HG02884 (cell line): Measurements from ENCODE around the gene NR2F1.
"Not testable (repeated sequence)": the region's sequence is repeated elsewhere in the genome, so short reads cannot be mapped to it uniquely, and the experiment has no call there.

Source experiments
- ATAC-seq: cut with Tn5 transposase; IDR thresholded peaks from one replicate; pipeline ENCODE4 v1.9.1; 2021; ENCODE audit warnings: mild to moderate bottlenecking, moderate library complexity; ENCODE audit not compliant: unreplicated experiment

The NR2F1 gene

DNA sequence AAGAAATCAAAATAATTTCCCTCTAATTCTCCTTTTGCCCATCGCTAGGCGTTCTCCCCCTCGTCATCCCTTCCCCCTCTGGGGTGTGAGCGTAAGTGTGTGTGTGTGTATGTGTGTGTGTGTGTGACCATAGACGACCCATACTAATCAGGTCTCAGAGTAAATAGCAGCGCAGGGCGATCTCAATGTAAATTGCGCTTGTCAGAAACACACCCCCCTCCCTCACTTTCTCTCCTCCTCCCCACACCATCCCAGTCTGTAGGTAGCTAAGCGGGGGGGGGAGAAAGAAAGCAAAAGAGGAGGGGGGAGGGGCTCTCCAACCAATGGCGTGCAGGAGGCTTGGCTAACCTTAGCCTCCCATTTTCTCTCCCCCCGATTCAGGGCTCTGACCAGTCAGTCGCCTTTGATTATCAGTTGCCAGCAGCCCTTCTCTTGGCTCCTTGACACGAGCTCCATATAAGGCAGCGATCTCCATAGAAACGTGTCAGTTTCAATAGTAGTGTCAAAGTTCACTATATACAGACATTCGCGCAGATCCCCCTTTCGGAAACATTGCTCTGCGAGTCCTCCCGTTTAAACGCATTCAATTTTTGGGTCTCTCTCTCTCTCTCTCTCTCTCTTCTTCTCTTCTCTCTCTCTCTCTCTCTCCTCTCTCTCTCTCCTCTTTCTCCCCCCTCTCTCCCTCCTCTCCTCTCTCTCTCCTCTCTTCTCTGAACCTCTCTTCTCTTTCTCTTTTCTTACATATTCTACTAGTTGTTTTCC is at the start of gene NR2F1:
NR2F1 (plus strand) TSS at position 546 of the 762 bp plus-strand sequence. CDS start 1,802 bp downstream, outside the sequence.
- ATAC-seq: no peak

DNA sequence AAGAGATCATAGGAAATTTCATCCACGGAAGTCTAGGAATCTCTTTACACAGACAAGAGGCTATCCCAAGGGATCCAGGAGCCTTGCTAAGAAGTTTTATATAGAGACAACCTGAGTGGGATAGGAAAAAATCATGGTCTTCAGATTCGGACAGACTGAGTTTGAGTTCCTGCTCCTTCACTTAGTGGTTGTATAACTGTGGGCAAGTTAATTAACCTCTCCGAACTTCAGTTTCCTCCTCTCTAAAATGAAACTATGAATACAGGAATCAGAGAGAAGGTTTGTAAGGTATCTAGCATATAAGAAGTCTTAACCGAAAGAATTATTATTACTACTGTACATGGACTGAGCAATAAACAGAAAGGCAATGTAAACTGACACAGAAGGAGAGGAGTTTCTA is 37.1 kb upstream of the NR2F1 start:
- no peak for ATAC-seq

DNA sequence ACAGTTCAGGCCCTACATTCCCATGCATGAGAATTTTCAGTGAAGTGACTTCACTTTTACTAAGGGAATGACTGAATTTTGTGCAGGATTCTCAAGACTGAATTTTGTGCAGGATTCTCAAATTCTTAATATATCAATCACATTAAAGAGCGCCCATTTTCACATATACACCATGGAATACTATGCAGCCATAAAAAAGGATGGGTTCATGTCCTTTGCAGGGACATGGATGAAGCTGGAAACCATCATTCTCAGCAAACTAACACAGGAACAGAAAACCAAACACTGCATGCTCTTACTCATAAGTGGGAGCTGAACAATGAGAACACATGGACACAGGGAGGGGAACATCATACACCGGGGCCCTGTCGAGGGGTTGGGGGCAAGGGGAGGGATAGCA is 33.4 kb upstream of the NR2F1 start:
- not testable (repeated sequence) for ATAC-seq

DNA sequence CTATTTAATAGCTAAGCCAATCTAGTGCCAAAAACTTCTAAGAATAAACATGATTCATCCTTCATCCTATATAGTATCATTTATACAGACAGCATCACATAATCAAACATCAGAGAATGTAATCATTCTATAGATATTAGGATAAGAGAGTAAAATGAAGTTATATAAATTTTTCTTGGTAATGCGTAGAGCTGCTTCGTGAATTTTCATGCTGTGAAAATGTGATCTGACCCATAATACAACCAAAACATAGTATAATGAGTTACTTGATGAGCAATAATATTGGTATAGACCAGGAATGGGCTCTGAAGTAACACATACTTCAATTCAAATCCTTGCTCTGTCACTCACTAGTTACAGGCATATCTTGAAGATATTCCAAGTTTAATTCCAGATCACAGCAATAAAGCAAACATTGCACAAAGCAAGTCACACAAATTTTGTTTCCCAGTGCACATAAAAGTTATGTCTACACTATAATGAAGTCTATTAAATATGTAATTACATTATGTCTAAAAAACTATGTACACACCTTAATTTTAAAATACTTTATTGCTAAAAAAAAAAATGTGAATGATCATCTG is 25.9 kb upstream of the NR2F1 start:
- ATAC-seq: no peak

DNA sequence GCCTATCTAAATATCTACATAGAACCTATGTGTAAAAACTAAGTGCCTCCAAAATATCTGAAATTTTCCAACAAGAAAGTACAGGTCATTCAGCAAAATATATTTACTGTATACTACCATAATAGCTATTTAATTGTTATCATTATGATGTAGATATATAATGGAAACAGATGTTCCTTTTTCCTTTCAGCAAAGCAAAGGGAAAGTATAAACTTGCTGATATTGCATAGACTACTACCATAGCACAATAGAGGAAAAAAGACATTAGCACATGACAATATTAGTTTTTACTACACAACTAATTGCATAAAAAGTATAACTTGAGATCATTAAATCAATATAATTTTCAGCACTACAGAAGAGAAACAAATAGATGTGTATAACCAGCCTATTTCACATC is 16.9 kb upstream of the NR2F1 start:
- no peak for ATAC-seq

DNA sequence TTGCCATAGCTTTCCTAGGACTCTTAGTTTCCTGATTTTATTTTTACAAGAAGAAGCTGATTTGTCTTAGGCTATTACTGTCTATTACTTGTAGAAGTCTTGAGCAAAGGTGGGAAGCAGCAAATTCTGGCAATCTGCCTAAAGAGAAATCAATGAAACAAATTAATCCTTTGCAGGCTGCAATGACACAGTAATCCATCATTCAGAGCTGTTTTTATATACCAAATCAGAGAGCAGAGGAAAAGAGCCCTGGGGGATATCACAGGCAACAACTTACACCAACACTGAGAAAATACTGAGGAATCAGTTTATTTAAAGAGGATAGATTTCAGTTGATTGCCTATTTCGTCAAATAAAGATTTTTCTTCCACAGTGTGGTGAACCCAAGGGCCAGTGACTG is 15.6 kb upstream of the NR2F1 start:
- no peak for ATAC-seq

DNA sequence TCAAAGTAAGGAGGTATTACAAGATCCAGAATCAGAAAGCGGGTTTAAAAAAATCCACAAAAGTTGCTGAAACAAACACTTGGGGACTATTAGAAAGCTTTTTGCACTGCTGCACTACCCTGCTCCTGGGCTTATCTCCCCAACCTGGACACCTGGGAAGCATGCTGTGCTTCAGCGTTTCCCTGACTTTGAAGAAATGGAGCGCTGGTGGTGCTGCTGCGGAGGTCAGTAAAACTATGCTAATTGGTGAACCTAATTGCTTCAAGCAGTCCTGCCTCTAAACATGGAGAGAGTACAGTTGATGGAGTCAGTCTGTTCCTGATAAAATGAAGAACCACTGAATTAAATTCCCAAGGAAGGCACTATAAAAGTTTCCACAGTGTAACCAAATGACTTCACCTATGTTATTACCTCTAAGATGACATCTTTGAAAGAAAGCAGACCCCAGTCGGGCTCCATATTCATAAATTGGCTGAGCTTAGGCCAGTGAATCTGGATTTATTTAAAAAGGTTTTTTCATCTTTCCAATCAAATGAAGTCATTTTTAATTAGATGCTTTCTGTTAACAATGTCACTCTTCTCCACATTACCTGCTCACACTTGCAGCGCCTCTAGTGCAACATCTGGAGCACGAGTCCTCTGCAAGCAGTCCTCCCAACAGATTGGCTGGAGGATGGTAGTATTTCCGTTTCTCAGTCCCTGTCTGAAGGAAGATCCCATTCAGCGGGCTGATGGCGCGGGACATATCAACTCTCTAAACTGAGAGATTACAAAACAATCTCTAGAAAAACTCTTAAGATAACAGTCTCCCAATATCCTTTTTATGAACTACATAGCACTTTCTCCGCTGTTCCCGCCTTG is 13.5 kb upstream of the NR2F1 start:
- ATAC-seq: no peak

DNA sequence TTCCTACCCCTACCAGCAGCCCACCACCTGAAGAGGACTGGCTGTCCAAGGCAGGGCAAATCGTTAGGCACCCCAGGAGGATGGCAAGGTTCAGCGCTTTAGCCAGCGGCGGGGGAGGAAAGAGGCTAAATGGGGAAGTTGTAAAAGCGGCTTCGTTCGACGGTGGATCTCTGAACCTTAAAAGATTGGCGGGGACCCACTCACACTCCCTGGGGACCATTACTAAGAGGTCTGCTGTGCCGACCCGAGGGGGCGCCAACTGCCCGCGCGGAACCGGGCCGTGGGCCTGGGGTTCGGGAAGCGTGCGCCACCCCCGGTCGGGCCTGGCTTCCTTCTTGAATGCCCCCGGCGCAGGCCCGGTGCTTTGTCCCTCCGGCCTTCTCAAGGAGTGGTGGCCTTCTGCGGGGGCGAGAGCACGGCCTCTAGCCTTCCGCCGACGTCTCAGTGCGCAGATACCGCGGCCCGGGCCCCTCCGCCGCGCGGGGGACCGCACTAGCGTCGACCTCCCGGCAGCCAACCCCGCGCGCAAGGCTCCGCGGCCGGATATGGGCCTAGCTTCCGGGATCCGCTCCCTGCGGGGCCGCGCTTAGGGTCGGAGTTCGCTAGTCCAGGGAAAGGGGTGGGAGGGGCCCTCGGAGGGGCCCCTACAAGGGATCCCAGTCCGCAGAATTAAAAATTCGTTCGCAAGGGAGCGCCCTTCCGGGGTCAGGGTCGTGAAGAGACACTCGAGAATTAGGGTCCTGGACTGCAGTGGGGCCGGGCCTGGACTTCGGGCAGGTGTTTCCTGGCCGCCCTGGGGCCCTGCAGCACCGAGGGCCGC is 12.5 kb upstream of the NR2F1 start:
- no peak for ATAC-seq

DNA sequence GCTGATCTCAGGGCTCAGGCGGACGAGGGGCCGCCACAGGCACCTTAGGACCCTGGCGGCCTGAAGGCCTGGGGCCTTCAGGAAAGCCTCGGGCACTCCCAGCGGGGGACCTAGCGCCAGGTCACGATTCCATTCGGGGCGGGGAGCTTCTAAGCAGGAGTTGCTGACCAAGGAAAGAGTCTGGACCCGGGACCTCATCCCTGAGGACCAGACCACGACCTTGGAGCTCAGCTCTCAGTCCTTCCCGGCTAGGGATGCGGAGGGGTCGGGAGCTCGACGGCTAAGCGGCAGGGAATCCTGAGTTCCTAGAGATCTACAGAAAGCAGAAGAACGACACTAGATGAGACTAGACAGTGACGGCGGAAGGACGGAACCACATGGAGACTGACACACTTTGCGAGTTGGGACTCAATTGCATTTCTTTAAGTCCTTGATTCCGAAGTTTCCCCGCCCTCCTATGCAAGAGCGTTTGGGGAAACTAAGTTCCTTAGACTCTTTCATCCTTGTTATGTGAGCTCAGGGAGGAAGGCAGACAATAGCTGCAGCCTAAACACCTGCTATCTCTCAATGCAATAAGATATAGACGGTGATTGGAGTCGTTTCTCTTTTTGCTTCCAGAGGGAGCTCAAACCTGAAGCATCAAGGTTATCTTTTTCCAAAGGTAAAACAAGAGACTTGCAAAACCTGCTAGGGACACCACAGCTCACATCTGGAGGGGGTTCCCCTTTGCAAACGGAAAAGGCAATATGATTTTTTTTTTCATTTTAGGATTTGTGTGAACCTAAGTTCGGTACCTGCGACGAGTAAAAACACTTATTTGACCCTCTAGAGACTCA is 11.7 kb upstream of the NR2F1 start:
- ATAC-seq: no peak

DNA sequence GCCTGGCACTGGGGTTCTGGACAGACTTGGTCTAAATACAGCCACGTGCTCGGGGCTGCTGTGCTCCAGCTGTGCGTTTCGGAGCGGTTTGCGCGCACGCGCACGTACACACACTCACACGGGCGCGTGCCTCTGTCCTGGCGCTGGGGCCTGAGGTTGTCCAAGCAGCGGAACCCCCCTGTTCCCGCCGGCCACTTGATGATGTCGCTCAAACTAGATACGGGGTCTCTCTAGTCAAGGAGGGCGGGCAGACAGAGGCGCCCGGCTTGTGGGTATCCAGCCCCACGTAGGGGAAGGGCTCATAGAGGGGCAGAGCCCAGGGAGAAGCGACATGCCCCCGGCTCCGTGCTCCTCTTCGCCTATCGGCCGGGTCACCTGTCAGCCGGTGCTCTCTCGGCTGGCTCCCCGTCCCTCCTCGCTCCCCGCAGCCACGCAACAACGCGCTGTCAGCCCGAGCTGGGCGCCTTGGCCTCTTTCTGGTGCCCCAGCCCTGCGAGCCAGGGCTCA is 10.9 kb upstream of the NR2F1 start:
- no peak for ATAC-seq

DNA sequence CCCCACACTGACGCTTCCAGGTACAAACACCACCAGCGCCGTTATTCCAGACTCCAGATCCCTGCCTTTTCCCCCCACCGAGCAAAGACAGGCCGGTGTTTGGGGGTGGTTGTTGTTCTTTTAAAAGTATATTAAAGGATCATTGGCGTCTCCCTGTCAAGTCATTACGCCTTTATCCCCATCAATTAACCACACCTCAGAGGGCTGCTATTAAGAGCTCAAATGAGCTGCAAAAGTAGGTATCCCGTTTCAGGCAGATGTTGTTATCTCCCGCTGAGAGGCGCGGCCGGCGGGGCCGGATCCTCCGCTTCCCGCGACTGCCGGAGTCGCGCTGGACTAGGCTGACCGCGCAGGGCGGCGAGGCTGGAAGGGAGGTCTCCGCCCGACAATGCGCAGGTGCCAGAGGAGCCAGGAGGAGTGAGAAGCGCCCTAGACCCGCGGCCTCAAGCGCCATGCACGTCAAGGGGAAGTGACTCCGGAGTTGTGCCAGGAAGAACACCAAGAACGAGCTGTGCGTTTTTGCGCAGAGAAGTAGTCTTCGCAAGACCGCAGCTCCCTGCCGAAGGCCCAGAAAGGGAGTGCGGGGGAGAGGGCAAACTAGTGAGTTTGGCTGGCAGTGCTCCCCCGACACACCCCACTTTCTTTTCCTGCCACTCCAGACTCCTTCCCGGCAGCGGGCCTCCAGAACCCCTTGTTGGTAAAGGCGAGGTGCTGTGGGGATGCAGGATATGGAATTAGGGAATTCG is 10.2 kb upstream of the NR2F1 start:
- no peak for ATAC-seq

DNA sequence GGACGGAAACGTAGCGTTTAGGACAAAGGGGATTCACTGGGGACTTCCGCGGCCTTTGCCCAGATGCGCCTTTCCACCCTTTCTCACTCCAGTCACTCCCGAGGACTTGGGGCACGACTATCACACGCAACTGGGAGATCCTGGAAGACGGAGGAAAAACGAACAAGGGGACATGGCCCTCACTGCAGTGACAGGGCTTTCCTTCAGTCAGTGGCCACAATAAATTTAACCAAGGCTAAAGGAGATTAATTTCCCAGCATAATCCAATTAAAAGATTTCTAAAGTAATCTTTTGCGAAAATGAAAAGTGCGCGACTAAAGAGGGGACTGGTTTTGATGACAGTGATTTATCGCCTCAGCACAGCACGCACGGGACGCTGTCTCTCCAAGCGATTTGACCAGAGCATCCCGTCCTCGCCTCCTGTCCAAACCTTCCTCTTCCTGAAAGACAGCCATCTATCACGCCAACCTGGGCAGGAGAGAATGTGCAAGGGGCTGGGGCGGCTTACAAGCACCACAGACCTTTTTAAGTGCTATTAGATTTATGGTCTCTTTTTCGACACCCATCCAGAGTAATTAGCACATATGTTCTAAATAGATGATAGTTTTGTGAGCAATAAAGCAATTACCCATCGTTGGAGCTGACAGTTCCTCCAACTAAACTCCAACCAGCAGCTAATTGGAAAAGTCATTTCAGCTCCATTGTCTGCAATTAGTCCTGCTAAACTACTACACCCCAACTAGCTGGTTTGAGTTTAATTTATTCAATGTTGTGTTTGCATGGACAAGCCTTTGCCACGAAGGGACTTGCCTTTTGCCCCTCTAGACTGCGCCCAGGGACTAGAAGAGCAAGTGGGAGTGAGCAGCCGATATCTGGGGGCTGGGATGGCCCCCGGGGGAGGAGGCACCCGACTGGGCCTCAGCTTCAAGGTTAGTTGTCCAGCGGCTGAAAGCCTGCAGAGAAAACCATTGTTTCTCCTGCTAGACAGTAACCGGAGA is 9.4 kb upstream of the NR2F1 start:
- ATAC-seq: no peak

DNA sequence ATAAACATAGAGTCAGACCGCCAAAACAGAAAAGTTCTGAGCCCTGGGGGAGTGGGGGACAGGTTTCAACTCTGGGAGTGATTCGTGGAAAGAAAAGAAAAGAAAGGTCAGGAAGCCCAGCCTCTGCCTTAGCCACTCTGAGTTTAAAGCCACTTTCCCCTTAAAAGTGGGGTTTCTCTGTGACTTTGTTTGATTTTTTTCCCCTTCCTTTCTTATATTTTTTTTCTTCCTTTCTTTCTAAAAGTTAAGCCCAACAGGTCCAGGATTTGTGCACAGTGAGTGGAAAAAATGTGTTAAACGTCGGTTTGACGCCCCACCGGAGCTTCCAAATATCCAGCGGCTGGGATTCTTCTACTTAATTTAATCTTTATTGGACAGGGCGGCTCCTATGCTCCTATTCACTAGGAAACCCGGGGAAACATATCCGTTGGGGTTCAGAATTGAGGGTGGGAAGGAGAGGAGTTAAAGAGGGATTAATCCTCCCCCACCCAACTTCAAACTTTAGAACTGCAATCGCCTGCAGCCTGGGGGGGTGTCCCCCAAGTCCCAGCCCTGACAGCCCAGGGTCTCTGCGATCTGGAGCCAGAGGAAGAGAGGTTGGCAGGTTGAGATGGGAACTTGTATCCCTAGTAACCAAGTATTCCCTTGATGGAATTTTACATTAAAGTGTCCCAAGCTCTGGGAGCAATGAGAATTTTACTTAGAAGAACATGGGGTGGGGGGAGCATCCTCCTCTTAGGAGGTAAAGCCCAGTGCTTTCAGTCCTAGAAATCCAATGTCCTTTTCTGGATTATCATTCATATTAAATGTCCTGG is 8.3 kb upstream of the NR2F1 start:
- ATAC-seq: no peak

DNA sequence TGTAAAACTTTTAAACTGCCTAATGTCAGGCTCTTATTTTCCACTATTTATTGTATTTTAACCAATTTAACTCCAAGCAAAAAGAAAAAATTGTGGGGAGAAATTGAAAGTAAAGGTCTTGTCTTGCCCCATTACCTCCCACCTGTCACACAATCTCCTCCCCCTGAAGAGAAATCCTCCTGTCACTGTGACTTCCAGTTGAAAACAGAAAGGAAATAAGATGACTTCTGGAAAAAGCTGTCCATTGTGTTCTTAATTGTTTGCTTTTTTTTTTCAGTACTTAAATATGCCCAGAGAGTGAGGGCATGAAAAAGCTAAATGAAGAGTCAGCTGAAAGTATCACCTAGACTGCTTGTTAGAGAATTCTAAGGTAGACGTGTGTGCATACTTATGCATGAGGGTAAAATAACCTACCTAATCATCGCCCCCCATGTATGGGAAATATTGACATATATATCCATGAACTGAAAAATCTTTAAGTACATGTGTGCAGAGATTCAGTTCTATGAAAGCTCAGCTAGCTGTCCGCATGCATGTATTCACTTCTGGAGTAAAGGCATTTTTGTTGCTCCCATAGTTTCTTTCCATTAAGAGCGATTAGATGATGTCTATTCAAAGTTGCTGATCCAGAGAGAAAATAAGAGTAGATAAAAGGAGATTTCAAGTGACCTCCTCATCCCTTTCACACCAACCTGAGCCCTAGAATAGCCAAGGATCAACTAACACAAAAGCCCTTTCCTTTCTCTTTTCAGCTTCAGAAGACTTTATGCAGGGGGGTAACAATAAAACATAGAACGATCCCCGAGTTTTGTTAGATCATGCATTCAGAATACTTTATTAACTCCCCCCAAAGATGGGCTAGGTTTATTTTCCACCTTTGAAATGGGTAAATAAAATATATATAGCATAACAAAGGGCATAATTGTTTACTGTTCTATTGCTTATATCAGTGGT is 7.3 kb upstream of the NR2F1 start:
- no peak for ATAC-seq

DNA sequence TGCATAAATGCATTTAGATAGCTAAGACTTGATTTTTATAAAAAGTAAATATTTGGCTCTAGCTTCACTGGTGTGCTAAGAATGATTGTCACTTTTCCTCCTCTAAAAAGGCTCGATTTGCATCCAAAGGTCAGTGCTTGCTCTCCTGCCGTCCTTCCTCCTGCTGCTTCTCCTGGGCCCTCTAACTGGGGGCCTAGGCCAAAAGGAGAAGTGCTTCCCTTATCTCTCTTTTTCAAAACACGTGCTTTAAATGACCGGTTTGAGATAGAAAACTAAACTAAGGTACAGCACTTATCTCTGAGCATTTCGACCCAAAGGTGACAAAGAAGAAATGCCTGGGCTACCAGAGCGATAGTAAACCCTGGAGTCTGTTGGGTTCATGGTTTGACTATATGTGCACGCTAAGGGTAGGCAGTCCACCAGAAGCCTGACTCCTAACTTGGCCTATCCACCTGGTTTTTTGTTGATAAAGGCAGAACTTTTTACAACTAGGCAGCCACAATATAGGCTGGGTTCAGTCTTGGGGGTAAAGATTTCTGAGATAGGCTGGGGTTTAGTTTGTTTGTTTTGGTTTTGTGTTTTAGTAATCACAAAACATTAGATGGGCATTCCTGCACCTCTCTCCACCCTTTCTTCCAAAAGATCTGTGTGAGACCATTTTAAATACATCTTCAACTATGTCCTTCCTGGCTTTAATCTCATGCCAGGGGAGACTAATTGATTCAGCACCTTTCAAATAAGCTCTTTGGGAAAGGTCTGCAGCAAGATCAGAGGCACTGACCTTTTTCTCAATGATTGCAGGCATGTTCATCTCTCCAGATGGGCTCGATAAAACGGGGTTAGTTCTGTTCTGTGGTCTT is 5.8 kb upstream of the NR2F1 start:
- no peak for ATAC-seq
